GM21390 (cell line): ENCODE measurements around the gene IL12RB2.
"Not testable (repeated sequence)": the region's sequence is repeated elsewhere in the genome, so short reads cannot be mapped to it uniquely, and the experiment has no call there.

Experiments used
- ATAC-seq: cut with Tn5 transposase; IDR thresholded peaks from one replicate; pipeline ENCODE4 v1.9.1; 2021; ENCODE audit not compliant: unreplicated experiment

Gene IL12RB2

DNA sequence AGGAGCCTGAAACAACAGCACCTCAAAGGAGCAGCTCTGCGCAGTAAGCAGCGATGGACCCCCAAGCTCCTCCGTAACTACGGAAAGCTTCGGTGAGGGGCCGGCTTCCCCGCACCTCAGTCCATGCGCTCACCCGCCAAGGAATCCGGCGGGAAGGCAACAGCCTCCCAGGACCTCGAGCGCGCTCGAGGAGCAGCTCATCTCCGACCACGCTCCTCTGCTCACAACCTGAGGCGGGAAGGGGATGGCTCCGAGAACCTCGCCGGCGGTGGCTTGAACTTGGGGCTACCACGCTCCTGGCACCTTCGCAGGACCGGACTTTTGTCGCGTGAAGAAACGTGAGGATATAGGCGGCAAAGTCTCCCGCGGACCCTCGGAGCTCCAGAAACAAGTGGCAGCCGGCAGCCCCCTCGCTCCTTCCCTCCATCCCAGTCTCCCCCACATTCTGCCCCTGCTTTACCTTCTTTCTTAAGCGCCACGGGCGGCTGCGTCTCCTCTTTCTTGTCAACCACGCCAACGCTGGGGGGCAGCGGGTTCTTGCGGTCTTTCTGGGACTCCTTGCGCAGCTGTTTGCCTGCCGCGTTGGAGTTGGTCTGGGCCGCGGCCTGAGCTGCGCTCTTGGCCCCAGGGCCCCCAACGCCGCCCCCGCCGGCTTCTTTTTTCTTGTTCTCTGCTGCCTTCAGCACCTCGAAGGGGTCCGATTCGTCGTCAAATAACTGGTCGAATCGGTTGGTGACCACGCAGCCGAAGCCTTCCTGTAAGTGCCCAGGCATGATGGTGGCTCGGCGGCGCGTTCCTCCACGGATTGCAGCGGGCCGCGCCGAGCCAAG, 122.1 kb downstream of the IL12RB2 start:
- peak; percentile 2 for ATAC-seq

DNA sequence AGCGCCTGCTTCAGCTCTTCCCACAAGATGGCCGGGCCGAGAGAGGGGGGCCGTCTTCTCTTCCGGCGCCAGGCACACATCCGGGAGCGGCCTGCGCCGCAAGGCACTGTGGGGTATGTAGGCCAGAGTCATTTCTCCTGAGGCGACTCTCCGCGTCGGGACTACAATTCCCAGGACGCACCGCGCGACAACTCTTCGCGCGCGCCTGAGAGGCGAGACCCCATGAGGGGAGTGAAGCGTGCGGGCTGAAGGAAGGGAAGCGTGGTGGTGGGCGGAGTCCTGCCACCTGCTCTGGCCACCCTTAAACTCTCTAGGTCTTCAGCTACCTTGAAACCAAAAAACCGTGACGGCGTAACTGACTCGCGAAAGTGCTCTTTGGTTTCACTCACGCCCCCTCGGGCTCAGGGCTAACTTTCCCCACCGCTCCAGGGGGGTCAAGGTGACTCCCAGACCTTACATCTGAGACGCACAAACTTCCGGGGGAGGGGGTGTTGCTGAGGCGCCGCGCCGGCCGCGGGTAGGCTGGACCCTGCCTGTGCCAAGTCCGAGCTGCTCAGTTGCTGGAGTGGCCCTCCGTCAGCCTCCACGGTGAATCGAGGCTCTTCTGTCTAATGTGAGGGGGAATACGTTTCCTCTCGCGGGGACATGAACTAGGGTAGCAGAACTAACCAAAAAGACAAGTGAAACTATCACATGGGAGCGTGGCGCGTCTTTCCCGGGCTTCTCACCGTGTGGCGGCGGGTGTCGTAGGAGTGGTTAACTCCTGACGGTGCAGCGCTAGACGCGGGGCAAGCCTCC, 122.9 kb downstream of the IL12RB2 start, which contains the start of gene SERBP1:
SERBP1 (minus strand) TSS at position 45 of the 798 bp plus-strand sequence. CDS start 102 bp downstream, outside the sequence.
- ATAC-seq: peak; percentile 87

DNA sequence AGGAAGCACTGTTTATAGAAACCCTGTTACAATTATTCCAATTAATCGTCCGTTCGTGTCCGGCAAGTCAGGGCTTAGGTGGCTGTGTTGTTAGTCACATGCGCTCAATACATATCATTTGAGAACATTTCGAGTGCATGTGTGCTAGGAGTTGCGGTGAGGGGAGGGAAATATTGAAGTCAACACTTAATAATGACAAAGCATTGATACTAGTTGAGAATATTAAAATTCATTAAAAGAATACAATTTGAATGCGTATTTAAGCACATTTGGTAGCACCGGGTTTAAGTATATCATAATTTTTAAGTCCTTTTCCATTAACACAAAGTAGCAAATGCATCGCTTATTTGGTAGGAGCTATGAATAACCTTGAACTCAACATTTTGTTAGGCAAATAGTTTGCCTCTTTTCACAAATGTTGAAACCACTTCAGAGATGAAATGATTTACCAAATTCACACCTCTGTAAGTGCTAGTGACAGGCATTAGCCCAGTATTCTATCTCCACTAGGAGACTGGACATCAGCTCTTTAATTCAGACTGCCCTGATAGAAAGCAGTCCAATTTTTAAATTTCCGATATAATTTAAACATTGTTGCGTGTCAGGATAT, 123.6 kb downstream of the IL12RB2 start:
- ATAC-seq: no peak

DNA sequence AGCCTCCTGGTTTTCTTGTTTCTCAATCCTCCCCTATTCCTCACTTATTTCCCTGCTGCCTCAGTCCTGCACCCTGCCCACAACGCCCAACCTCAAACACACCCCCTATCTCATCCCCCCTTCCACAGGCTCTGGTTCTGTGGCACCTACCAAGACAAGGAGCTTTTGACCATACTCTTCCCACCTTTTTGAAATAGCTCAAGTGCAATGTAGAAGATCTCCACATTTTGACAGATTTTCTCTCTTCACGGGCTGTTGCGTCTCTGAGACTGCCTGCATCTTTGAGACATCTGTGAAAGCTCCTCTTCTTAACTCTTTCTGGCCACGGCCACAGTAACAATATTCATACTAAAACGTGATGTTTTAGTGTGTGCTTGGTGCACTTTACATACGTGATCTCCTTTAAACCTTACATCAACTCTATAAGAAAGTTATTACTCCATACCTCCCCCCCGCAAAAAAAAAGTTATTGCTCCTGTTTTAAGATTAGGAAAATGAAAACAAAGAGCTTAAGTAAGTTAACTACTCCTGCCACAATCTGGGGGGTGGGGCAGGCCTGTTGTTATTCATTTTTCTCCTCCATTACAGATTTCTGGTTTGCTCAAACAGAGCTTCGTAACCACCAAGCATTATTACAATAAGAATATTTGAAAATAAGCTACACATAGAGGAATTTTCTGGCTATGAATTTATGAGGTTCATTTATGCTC, 124.4 kb downstream of the IL12RB2 start:
- no peak for ATAC-seq

DNA sequence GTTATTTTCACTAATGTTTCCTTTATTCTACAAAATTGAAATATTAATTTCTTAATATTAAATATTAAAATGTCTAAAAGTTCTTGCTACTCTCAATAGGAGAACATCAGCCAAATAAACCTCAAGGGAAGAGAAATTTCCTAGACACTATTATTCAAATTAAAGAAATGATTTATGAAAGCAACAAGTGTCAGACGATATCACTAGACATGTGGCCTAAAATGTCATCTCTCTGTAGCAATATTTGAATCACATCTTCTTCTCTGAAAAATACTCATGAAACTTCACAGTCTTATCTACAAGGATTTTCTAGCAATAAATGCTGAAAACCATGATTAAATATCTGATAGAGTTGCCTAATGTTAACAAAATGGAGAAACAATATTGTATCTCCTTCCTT, 125.1 kb downstream of the IL12RB2 start:
- ATAC-seq: no peak

DNA sequence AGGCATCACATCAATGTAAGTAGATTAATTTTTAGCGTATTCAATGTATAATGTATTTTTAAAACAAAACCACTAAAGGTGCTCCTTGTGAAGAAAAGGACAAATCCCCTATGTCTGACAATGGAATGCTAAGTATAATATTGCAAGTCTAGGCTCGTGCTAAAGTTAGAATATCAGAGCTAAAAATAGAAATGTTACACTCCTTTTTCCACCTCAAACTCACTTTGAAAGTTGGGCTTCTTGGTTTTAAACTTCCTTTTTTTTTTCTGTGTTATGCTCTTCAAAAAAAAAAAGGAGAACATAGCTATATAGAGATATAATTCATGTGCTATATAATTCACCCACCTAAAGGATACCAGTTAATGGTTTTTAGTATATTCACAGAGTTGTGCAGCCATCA, 126.2 kb downstream of the IL12RB2 start:
- ATAC-seq: no peak

DNA sequence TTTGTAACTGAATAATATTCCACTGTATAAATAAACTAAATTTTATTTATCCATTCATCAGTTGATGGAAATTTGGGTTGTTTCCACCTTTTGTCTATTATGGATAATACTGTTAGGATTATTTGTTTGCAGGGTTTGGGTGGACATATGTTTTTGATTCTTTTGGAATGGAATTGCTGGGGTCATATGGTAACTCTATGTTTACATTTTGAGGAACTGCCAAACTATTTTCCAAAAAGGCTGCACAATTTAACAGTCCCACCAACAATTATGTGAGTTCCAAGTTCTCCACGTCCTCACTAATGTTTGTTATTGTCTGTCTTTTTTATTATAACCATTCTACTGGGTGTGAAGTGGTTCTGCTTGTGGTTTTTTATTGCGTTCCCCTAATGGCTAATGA, 126.8 kb downstream of the IL12RB2 start:
- no peak for ATAC-seq

DNA sequence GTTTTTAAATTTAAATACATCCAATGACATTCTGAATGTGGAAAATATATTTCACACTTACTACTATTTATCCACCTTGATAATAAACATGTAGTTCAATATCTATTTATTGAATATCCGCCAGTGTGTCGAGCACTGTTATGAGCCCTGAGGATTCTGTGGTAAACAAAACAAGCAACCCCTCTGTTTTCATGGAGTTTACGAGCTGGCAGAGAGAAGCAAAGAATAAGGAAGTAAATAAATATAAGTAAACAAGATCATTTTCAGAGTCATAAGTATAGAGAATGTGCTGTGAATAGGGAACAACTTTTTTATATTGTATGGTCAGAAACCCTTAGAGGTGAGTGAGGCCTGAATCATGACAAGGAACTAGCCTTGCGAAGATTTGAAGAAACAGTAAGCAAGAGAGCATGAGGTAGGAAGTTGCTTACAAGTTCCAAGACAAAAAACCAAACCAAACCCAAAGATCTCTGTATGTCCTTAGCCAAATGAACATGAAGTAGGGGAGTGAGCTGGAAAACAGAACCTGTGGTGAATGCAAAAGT, 128.9 kb downstream of the IL12RB2 start:
- no peak for ATAC-seq

DNA sequence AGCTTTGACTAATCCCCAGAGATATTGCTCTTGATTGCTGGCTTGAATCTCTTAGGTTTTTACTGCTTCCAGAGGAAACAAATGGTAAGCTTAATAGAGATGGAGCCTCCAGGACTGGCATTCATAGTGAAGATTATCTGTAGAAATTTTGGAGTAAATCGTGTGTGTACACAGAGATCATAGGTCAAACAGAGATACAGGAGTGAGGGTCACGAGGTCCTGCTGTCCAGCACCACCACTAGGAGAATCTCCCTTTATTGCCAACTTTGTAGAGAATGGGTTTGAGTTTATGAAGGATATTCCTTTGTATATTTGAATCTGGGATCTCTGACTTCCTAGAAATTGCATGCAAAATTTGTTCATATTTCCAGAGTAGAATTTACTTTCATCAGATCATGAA, 130.3 kb downstream of the IL12RB2 start:
- no peak for ATAC-seq

DNA sequence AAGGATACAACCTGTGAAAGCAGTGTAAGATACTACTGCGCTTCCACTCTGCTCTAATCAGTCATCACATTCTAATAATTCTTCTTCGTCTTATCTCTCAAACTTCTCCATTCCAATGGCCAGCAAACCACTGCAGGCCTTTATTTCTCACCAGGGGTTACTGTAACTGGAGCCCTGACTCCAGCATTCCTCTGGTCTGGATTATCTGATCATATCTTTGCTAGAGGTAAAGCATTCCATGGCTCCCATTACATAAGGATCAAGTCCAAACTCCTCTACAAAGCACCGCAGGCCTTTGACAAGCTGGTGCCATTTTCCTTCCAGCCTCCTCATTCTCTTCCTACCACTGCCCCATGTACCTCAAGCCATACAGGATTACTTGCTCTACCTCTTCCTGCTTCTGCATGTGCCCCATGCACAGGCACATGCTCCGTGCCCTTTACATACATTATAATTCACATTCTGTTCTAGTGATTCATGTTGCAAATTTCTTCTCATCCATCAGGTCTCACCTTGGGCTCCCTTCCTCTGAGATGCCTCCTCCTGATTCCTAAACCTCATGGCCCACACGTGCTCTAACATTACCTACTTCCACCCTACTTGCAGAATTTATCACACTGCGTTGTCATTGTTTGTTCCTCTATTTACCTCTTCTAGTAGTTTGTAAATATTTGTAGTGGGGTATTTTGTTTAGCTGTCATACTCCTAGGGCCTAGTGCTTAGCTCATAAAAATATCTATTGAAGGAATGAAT, 131.8 kb downstream of the IL12RB2 start:
- ATAC-seq: no peak

DNA sequence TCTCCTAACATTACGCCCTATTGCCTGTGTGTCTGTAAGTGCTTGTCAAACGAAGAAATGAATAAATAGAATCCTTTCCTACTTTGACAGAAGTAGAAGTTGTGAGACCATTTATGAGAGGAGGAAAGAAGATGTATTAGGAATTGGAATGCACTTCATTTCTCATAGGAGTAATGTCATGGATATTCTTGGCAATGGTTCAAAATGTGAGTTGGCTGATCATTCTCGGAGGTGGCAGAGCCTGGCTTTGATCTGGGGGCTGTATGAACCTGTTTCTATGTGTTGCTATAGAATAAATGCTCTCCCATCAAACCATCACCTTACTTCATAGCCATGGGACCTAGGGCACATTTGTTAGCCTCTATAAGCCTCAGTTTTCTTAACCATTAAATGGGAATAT, 132.7 kb downstream of the IL12RB2 start:
- no peak for ATAC-seq

DNA sequence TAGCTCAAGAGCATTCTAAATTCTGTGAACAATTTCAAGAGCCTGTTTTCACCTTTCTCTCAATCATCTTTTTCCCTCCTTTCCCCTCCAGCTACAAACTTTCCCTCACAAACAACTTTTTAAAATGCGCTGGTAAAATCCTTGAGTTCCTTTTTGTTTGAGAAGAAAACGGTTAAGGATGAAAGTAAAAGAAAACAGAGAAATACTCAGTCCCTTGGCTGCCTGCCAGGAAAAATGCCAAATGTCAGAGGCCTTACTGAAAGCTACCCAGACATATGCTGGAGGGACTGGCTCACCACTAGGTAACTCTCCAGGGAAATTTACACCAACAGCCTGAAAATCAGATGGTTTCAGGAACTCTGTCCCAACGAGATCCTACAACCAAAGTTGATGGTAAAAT, 133.5 kb downstream of the IL12RB2 start:
- peak; percentile 67 for ATAC-seq

DNA sequence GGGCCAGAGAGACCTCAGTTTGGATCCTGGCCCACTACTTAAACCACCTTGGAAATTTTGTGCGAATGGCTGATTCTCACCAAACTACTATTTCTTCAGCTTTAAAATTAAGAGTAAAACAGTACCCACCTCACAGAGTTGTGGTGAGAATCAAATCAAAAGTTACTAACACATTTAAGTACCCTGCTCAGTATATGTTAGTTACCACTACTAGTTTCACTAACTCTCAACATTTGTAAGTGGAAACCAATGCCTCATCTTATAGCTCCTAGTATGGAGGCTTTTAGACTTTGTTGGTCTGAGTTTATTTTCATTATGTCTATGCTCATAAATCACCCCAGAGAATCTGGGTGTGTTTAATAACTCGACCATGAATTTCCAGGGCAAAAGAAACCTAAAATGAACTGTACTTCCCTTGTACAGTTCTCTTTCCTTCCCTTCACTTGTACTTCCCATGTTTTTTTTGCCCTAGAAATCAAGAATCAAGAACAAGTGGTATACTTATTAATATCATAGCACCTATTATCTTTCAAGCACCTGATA, 134.1 kb downstream of the IL12RB2 start:
- ATAC-seq: peak; percentile 57

DNA sequence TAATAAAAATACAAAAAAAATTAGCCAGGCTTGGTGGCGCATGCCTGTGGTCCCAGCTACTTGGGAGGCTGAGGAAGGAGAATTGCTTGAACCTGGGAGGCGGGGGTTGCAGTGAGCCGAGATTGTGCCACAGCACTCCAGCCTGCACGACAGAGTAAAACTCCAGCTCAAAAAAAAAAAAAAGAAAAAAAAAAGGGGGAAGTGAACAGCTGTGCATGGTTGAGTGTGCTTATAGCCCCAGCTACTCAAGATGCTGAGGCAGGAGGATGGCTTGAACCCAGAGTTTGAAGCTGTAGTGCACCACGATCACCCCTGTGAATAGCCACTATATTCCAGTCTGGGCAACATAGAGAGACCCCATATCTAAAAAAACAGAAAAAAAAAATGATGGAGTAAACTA, 138.3 kb downstream of the IL12RB2 start:
- not testable (repeated sequence) for ATAC-seq
